ENCODE measurements around the gene AKT1S1.

GRCh38 chr19:49855676-49856573 lies 21.2 kb downstream of the AKT1S1 start:
- TF ChIP-seq POLR2AphosphoS5 (IDR thresholded peaks at IDR 0.05; ENCODE audit: low read depth, low read length) (peak; percentile 46), POLR2A (IDR thresholded peaks at IDR 0.05; ENCODE audit: low read depth, low read length) (peak; percentile 20; the same call in 1 of the 2 replicates), TAF1 (IDR thresholded peaks at IDR 0.05; ENCODE audit: low read depth, low read length) (no peak), SPI1 (IDR thresholded peaks at IDR 0.05; ENCODE audit: low read depth, low read length) (no peak)

All from GM12891 (cell line).